ENCODE results near the gene CDSN. TPM values are rescaled to one million over a fixed set of nuclear protein-coding genes. Genes with fewer than 3 reads are reported as not detected.

CDSN gene
- polyA plus RNA-seq, 2 of the 4 experiments (the other 2 are of a cell fraction): not detected

GRCh38 chr6:31114541-31114878, 5.7 kb downstream of the CDSN start, which contains the start of gene PSORS1C1:
Gene PSORS1C1 (plus strand): TSS chr6:31114800. CDS start chr6:31129633, 14,833 bp downstream.
- FAIRE-seq (no peak), ATAC-seq (peak; percentile 96 to 97), DNase-seq (ENCODE audit: low read depth in 1 of 2, low spot score in 1 of 2) (peak; percentile 73 to 81)
- peak within 1 kb of the TSS; percentile 40 for H3K4me3 ChIP-seq
- POLR2A ChIA-PET: interaction anchor here (0.6 to 1.3 kb wide), 7 partner anchors 11 to 426 kb away, joined by 3 to 6 read pairs (median 4); partner anchors contain the start of gene GTF2H4
- peak within 1 kb of the TSS; percentile 92 to 93 for H3K27ac ChIP-seq
- CTCF ChIA-PET: interaction anchor here (0.6 to 4.0 kb wide), 20 partner anchors 9 to 287 kb away, joined by 3 to 31 read pairs (median 4); partner anchors contain the start of gene VARS2
- peaks cover 16% of the 10 kb centered on the region for H3K4me1 ChIP-seq
- TF ChIP-seq POLR2A (IDR thresholded peaks at IDR 0.05; ENCODE audit: low read length) (no peak), JUN (IDR thresholded peaks at IDR 0.05) (peak in 1 of 2 experiments; percentile 40; a peak in 1 of 5 replicates), FOSL2 (IDR thresholded peaks at IDR 0.05) (no peak), FOSL2 (CRISPR knock-in tag; IDR thresholded peaks at IDR 0.05) (peak; percentile 74)
- H3K4me2 ChIP-seq: peak within 1 kb of the TSS; percentile 87
- H3K9me3 ChIP-seq: no peaks in the 10 kb centered on the region
- 0% methylated on average over 2 of the region's 3 CpGs for WGBS (ENCODE audit: missing lambda C conversion rate)

- Histone ChIP-seq H3K27ac (peak overlapping the region; percentile 92 to 93), H3K4me1 (peaks cover 16% of the 10 kb centered on the region), H3K9me3 (no peaks in the 10 kb centered on the region), H3K4me3 (no peak overlapping the region), H3K4me2 (peak overlapping the region; percentile 87)
- FAIRE-seq (no peak), DNase-seq (ENCODE audit: low read depth in 1 of 2, low spot score in 1 of 2) (no peak), ATAC-seq (peak; percentile 14 to 31; a peak in 4 of 6 replicates)
- POLR2A ChIA-PET: interaction anchor here (0.6 to 1.3 kb wide), 5 partner anchors 12 to 426 kb away, joined by 3 to 6 read pairs (median 4); partner anchors contain the start of gene GTF2H4
- CTCF ChIA-PET: interaction anchor here (0.6 to 4.0 kb wide), 15 partner anchors 9 to 286 kb away, joined by 3 to 31 read pairs (median 5); no protein-coding TSS in a partner anchor
- TF ChIP-seq HMGXB4 (CRISPR knock-in tag; IDR thresholded peaks at IDR 0.05; ENCODE audit: borderline replicate concordance) (no peak), PBX3 (IDR thresholded peaks at IDR 0.05) (no peak), ELK1 (IDR thresholded peaks at IDR 0.05; ENCODE audit: low read depth, low read length) (no peak), POLR2AphosphoS2 (conservative IDR thresholded peaks at IDR 0.05; ENCODE audit: low read length) (no peak), NR3C1 (IDR thresholded peaks at IDR 0.05) (no peak), TFCP2L1 (CRISPR knock-in tag; IDR thresholded peaks at IDR 0.05) (no peak), MAX (IDR thresholded peaks at IDR 0.05) (no peak), JUN (IDR thresholded peaks at IDR 0.05) (no peak), CHD2 (IDR thresholded peaks at IDR 0.05; ENCODE audit: low read length, partially characterized antibody) (no peak), REST (IDR thresholded peaks at IDR 0.05) (no peak), HOXB13 (CRISPR knock-in tag; IDR thresholded peaks at IDR 0.05; ENCODE audit: low read depth) (no peak), CBX2 (IDR thresholded peaks at IDR 0.05; ENCODE audit: borderline replicate concordance, low read depth) (no peak), HES2 (IDR thresholded peaks at IDR 0.05) (no peak), NPAS2 (CRISPR knock-in tag; IDR thresholded peaks at IDR 0.05; ENCODE audit: borderline replicate concordance) (no peak), CHD4 (IDR thresholded peaks at IDR 0.05; ENCODE audit: borderline replicate concordance) (no peak)
- WGBS (ENCODE audit: missing lambda C conversion rate): 54% methylated on average over 7 of the region's 7 CpGs
Observed at GRCh38 chr6:31113861-31114540, 6.2 kb downstream of the CDSN start.

Measured in A549 (cell line).